B cell (primary cell): ENCODE results near the gene CCDC57. TPM values are rescaled to one million over a fixed set of nuclear protein-coding genes. Genes with fewer than 3 reads are reported as not detected.

ENCODE experiments used
- ATAC-seq: fragments of 200-7000 bp; cut with Tn5 transposase; one replicate; pipeline ENCODE4 v1.10.0; 2021; ENCODE audit warnings: low read depth, mild to moderate bottlenecking, moderate number of reproducible peaks, moderate library complexity
- CTCF ChIA-PET: fragments of 350-600 bp; sonication (Branson Sonifier 250); formaldehyde crosslinking; loops from one replicate; lab custom pipeline; 2021; ENCODE audit warnings: antibody characterized with exemption, inconsistent platforms; lab: Charles Lee
- POLR2A ChIA-PET: fragments of 350-600 bp; sonication (Branson Sonifier 250); formaldehyde crosslinking; loops from one replicate; lab custom pipeline; 2021; ENCODE audit warnings: antibody characterized with exemption; lab: Charles Lee
- DNase-seq: peaks from one replicate; pipeline ENCODE4 v3.0.0; 2013
- H2AFZ ChIP-seq: 2 replicates; pipeline ENCODE4 v1.6.1; 2012; ENCODE audit warnings: mild to moderate bottlenecking, low read depth, low read length; ENCODE audit not compliant: insufficient read depth, poor library complexity, severe bottlenecking
- H3K27ac ChIP-seq, 2 donors: 1 replicate in 1 of 2; 2 replicates in 1 of 2; pipeline ENCODE4 v1.5.1; 2012 to 2013; ENCODE audit warnings: low read length in 2 of 2, mild to moderate bottlenecking in 2 of 2, moderate library complexity in 1 of 2
- H3K27me3 ChIP-seq, 4 experiments: fragments of 200-600 bp in 1 of 4; sonication (generic) in 1 of 4; replicated peaks in 1 of 4; 1 replicate in 2 of 4; 2 replicates in 2 of 4; pipeline versions ENCODE4 v1.6.1 to v1.7.0; 2013 to 2016; ENCODE audit warnings: low read length in 3 of 4, mild to moderate bottlenecking in 2 of 4, mixed read lengths in 1 of 4, moderate library complexity in 1 of 4; ENCODE audit not compliant: insufficient read depth in 4 of 4, control insufficient read depth in 3 of 4; ENCODE audit errors: control extremely low read depth in 1 of 4
- H3K36me3 ChIP-seq, 2 experiments: replicated peaks in 1 of 2; 1 replicate in 1 of 2; 2 replicates in 1 of 2; pipeline versions ENCODE4 v1.6.1 to v1.7.1; 2013; ENCODE audit warnings: low read length in 1 of 2; ENCODE audit not compliant: insufficient read depth in 2 of 2, control insufficient read depth in 1 of 2; ENCODE audit errors: control extremely low read depth in 1 of 2, extremely low read depth in 1 of 2
- H3K4me1 ChIP-seq, 2 donors: fragments of 200-600 bp in 1 of 2; sonication (generic) in 1 of 2; 1 replicate in 1 of 2; 2 replicates in 1 of 2; pipeline versions ENCODE4 v1.5.1 to v1.6.1; 2013 to 2017; ENCODE audit warnings: low read length in 2 of 2; ENCODE audit not compliant: control insufficient read depth in 2 of 2, insufficient read depth in 2 of 2
- H3K4me2 ChIP-seq: replicated peaks from 2 replicates; pipeline ENCODE3; 2012; ENCODE audit warnings: mild to moderate bottlenecking, low read depth, low read length; ENCODE audit not compliant: poor library complexity, severe bottlenecking
- H3K4me3 ChIP-seq, 5 experiments: fragments of 200-600 bp in 1 of 5; sonication (generic) in 1 of 5; 1 replicate in 3 of 5; 2 replicates in 2 of 5; pipeline versions ENCODE4 v1.5.1 to v1.7.0; 2011 to 2016; ENCODE audit warnings: low read length in 4 of 5, mild to moderate bottlenecking in 4 of 5, low read depth in 2 of 5, control low read depth in 1 of 5, moderate library complexity in 1 of 5; ENCODE audit not compliant: insufficient read depth in 1 of 5; ENCODE audit errors: control extremely low read depth in 1 of 5, extremely low read depth in 1 of 5
- H3K79me2 ChIP-seq: fragments of 200-600 bp; sonication (generic); one replicate; pipeline ENCODE4 v1.6.0; 2016; ENCODE audit warnings: low read length; ENCODE audit not compliant: control insufficient read depth, insufficient read depth
- H3K9ac ChIP-seq: fragments of 200-600 bp; sonication (generic); 2 replicates; pipeline ENCODE4 v1.6.1; 2017; ENCODE audit warnings: mild to moderate bottlenecking, low read length, moderate library complexity
- H3K9me3 ChIP-seq, 3 donors: one replicate each; pipeline versions ENCODE4 v1.6.1 to v1.7.1; 2013; ENCODE audit warnings: low read length in 2 of 3; ENCODE audit not compliant: control insufficient read depth in 2 of 3, insufficient read depth in 1 of 3; ENCODE audit errors: control extremely low read depth in 1 of 3
- H4K20me1 ChIP-seq: 2 replicates; pipeline ENCODE4 v1.6.0; 2012; ENCODE audit warnings: mild to moderate bottlenecking, low read length; ENCODE audit not compliant: insufficient read depth, control insufficient read depth, poor library complexity, severe bottlenecking
- H3K27ac Mint-ChIP-seq: one replicate; pipeline ENCODE4 v1.8.0; 2021; ENCODE audit warnings: mixed read lengths
- H3K27me3 Mint-ChIP-seq: one replicate; pipeline ENCODE4 v1.8.0; 2021; ENCODE audit warnings: mixed read lengths
- H3K4me1 Mint-ChIP-seq: one replicate; pipeline ENCODE4 v1.8.0; 2021; ENCODE audit warnings: mixed read lengths
- H3K4me3 Mint-ChIP-seq: one replicate; pipeline ENCODE4 v1.8.0; 2021; ENCODE audit warnings: mixed read lengths
- H3K9me3 Mint-ChIP-seq: one replicate; pipeline ENCODE4 v1.8.0; 2022; ENCODE audit warnings: mixed read lengths; ENCODE audit not compliant: insufficient read depth
- CTCF ChIP-seq: fragments of 200-600 bp; IDR thresholded peaks from one replicate; pipeline ENCODE4 v1.8.0; 2022; ENCODE audit warnings: antibody characterized with exemption, mild to moderate bottlenecking
- EZH2 ChIP-seq: IDR thresholded peaks from 2 replicates; pipeline ENCODE4 v1.6.1; 2012; ENCODE audit warnings: borderline replicate concordance, low read depth, mild to moderate bottlenecking, moderate library complexity, low read length; ENCODE audit not compliant: insufficient read depth, poor library complexity, severe bottlenecking
- WGBS: methylation state at CpG from one replicate; pipeline ENCODE4 v1.1.5; 2013; ENCODE audit warnings: missing lambda C conversion rate; ENCODE audit not compliant: insufficient coverage; 5-methylcytosine and 5-hydroxymethylcytosine counted together
- intact Hi-C: fragments of 100-400 bp; cut with micrococcal nuclease; formaldehyde crosslinking; loops from one replicate; pipeline ENCODE4 v1.10.0; 2022
- polyA plus RNA-seq: library from polyadenylated mRNA; depleted of rRNA; stranded (reverse); fragments of >200 nt; gene quantifications from 2 replicates; pipeline ENCODE4 v1.2.3, GENCODE V29; 2012
- total RNA-seq, 2 donors: library from RNA; stranded (reverse); fragments of 120-200 nt in 1 of 2; gene quantifications; 1 replicate in 1 of 2; 2 replicates in 1 of 2; pipeline versions ENCODE4 v1.2.3 to v1.2.4, GENCODE V29; 2013 to 2022

The CCDC57 gene
- total and polyA plus RNA-seq, 2 donors (not counting 1 experiment from before 2014, with no cell fraction given): 49.7 to 67.2 TPM

- Histone ChIP-seq H3K79me2 (no peaks in the 10 kb centered on the region), H4K20me1 (no peaks in the 10 kb centered on the region), H3K4me3 (no peak overlapping the region), H3K36me3 (peaks cover 0 to 10% of the 10 kb centered on the region in 2 experiments), H3K9ac (no peak overlapping the region), H3K9me3 (no peaks in the 10 kb centered on the region), H2AFZ (no peak overlapping the region), H3K27ac (no peak overlapping the region), H3K4me2 (no peak overlapping the region), H3K4me1 (no peaks in the 10 kb centered on the region), H3K27me3 (no peaks in the 10 kb centered on the region)
- Mint-ChIP-seq H3K27me3 (no peaks in the 10 kb centered on the region), H3K9me3 (no peaks in the 10 kb centered on the region), H3K4me3 (no peak overlapping the region), H3K27ac (no peak overlapping the region), H3K4me1 (no peaks in the 10 kb centered on the region)
- ChIA-PET CTCF (interaction anchor here (0.9 kb wide), 1 partner anchor 20 kb away, joined by 3 read pairs; no protein-coding TSS in a partner anchor), POLR2A (interaction anchor here (0.6 kb wide), 1 partner anchor 231 kb away, joined by 4 read pairs; no protein-coding TSS in a partner anchor)
- ATAC-seq (no peak), DNase-seq (no peak)
- intact Hi-C loops: no loop called here
- whole genome bisulfite sequencing: 96% methylated on average over 15 of the region's 15 CpGs
- no peak for TF ChIP-seq EZH2
Observed at GRCh38 chr17:82186221-82186620, 26.4 kb downstream of the CCDC57 start.

GRCh38 chr17:82184761-82185160 is 27.9 kb downstream of the CCDC57 start:
- Histone ChIP-seq H3K36me3 (peaks cover 0 to 10% of the 10 kb centered on the region in 2 experiments), H3K4me2 (no peak overlapping the region), H3K9ac (no peak overlapping the region), H3K27me3 (no peaks in the 10 kb centered on the region), H3K79me2 (no peaks in the 10 kb centered on the region), H2AFZ (no peak overlapping the region), H3K4me3 (no peak overlapping the region), H3K27ac (no peak overlapping the region), H4K20me1 (no peaks in the 10 kb centered on the region), H3K4me1 (no peaks in the 10 kb centered on the region), H3K9me3 (no peaks in the 10 kb centered on the region)
- Mint-ChIP-seq H3K9me3 (no peaks in the 10 kb centered on the region), H3K4me3 (no peak overlapping the region), H3K27me3 (no peaks in the 10 kb centered on the region), H3K4me1 (no peaks in the 10 kb centered on the region), H3K27ac (no peak overlapping the region)
- ATAC-seq (no peak), DNase-seq (no peak)
- TF ChIP-seq EZH2: no peak
- TF ChIP-seq CTCF: no peak
- ChIA-PET POLR2A (no interaction called here), CTCF (no interaction called here)
- intact Hi-C loops: no loop called here
- WGBS: 95% methylated on average over 5 of the region's 5 CpGs
